Spleen (tissue), 7 donors: ENCODE measurements around the gene COL4A3.

Experiments
- CTCF ChIP-seq, 11 experiments: fragments of 200-600 bp in 7 of 11; fragments of 450-650 bp in 4 of 11; sonication (generic) in 4 of 11; IDR thresholded peaks in 8 of 11; conservative IDR thresholded peaks in 3 of 11; 1 replicate in 7 of 11; 2 replicates in 4 of 11; pipeline versions ENCODE4 v1.4.0 to v1.8.0; 2016 to 2021; ENCODE audit warnings: antibody characterized with exemption in 11 of 11, inconsistent platforms in 4 of 11, mild to moderate bottlenecking in 1 of 11
- POLR2A ChIP-seq, 3 donors: fragments of 450-650 bp; IDR thresholded peaks; one replicate each; pipeline ENCODE4 v1.5.1; 2017; ENCODE audit warnings: antibody characterized with exemption in 3 of 3, mild to moderate bottlenecking in 1 of 3
- donor health status: DM: no; HTN: no; CAD: no; lungs with moderate emphysema.
- donor health status: DM: no; HTN: no; CAD: no.
- donor health status: DM: no; HTN: no; CAD: no.

- no peak for TF ChIP-seq CTCF (IDR thresholded peaks at IDR 0.05 in 8 of 11, conservative IDR thresholded peaks at IDR 0.05 in 3 of 11)
- TF ChIP-seq POLR2A (IDR thresholded peaks at IDR 0.05), result no peak
Measured at GRCh38 chr2:227228061-227228667, 63.7 kb downstream of the COL4A3 start.
